A549 (cell line): ENCODE data around the gene TNK1.

ENCODE experiments used
- EP300 ChIP-seq, 2 experiments: fragments of >200 bp; sonication (Bioruptor Twin); formaldehyde crosslinking; IDR thresholded peaks; 2 replicates in 1 of 2; 3 replicates in 1 of 2; pipeline ENCODE4 v1.6.1; 2016 to 2017
- POLR2A ChIP-seq: IDR thresholded peaks from 2 replicates; pipeline ENCODE4 v1.6.1; 2012; ENCODE audit warnings: mild to moderate bottlenecking, low read length
- TF ChIP-seq, protein P1 (sequence below): fragments of >200 bp; sonication (Bioruptor Twin); formaldehyde crosslinking; IDR thresholded peaks from 3 replicates; pipeline ENCODE4 v1.5.1; 2016

DNA sequence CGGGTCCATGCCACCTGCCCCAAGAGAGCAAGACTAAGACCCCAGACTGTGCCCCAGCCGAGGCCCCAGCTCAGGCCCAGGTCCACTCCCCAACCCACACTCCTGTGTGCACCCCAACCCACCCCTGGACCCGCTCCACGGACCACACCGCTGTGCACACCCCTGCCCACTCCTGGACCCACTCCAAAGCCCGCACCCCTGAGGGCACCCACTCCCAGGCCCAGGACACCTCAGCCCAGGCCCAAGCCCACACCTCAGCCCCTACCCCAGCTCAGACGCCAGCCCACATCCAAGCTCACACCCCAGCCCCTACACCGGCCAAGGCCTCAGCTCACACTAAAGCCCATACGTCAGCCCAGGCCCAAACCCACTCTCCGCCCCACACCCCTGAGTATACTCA lies 48.8 kb downstream of the TNK1 start:
- no peak for TF ChIP-seq EP300 (IDR thresholded peaks at IDR 0.05)
- no peak for TF ChIP-seq POLR2A
- TF ChIP-seq, protein P1, sequence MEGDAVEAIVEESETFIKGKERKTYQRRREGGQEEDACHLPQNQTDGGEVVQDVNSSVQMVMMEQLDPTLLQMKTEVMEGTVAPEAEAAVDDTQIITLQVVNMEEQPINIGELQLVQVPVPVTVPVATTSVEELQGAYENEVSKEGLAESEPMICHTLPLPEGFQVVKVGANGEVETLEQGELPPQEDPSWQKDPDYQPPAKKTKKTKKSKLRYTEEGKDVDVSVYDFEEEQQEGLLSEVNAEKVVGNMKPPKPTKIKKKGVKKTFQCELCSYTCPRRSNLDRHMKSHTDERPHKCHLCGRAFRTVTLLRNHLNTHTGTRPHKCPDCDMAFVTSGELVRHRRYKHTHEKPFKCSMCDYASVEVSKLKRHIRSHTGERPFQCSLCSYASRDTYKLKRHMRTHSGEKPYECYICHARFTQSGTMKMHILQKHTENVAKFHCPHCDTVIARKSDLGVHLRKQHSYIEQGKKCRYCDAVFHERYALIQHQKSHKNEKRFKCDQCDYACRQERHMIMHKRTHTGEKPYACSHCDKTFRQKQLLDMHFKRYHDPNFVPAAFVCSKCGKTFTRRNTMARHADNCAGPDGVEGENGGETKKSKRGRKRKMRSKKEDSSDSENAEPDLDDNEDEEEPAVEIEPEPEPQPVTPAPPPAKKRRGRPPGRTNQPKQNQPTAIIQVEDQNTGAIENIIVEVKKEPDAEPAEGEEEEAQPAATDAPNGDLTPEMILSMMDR, result no peak
